ENCODE measurements around the gene ARHGAP10.

Gene ARHGAP10

GRCh38 chr4:148052448-148052847 is 320.6 kb downstream of the ARHGAP10 start:
- peaks cover 5 to 13% (median 8%) of the 10 kb centered on the region in 3 donors for H3K36me3 ChIP-seq
- no peaks in the 10 kb centered on the region for H3K9me3 ChIP-seq
- H3K27me3 ChIP-seq, result no peaks in the 10 kb centered on the region
- no peak overlapping the region for H3K4me3 ChIP-seq
- TF ChIP-seq CTCF (IDR thresholded peaks at IDR 0.05), result no peak
- H3K27ac ChIP-seq, result no peak overlapping the region
- intact Hi-C loops (cut with DNase I; ENCODE audit: low total_unique reads), result no loop called here
- no peak for DNase-seq
- peaks cover 0 to 36% (median 6%) of the 10 kb centered on the region in 4 donors for H3K4me1 ChIP-seq

- intact Hi-C loops (cut with DNase I; ENCODE audit: low total_unique reads), result no loop called here
- Histone ChIP-seq H3K36me3 (peaks cover 0 to 6% (median 0%) of the 10 kb centered on the region in 3 donors), H3K27me3 (no peaks in the 10 kb centered on the region), H3K27ac (no peak overlapping the region), H3K9me3 (no peaks in the 10 kb centered on the region), H3K4me1 (peaks cover 0 to 36% (median 6%) of the 10 kb centered on the region in 4 donors), H3K4me3 (no peak overlapping the region)
- DNase-seq, result no peak
- no peak for TF ChIP-seq CTCF (IDR thresholded peaks at IDR 0.05)
These were observed 321.6 kb downstream of the ARHGAP10 start for GRCh38 chr4:148053298-148054003.

- DNase-seq, result no peak
- Histone ChIP-seq H3K27me3 (no peaks in the 10 kb centered on the region), H3K4me3 (no peak overlapping the region), H3K4me1 (peaks cover 0 to 36% (median 6%) of the 10 kb centered on the region in 4 donors), H3K36me3 (peaks cover 0 to under 1% (median 0%) of the 10 kb centered on the region in 3 donors), H3K27ac (no peak overlapping the region), H3K9me3 (no peaks in the 10 kb centered on the region)
- intact Hi-C loops (cut with DNase I; ENCODE audit: low total_unique reads), result no loop called here
- TF ChIP-seq CTCF (IDR thresholded peaks at IDR 0.05), result no peak
These were observed 322.4 kb downstream of the ARHGAP10 start for GRCh38 chr4:148054275-148054674.

GRCh38 chr4:148055844-148056243 is 324.0 kb downstream of the ARHGAP10 start:
- TF ChIP-seq CTCF (IDR thresholded peaks at IDR 0.05), result no peak
- Histone ChIP-seq H3K4me1 (peaks cover 0 to 36% (median 8%) of the 10 kb centered on the region in 4 donors), H3K36me3 (no peaks in the 10 kb centered on the region), H3K27ac (no peak overlapping the region), H3K27me3 (no peaks in the 10 kb centered on the region), H3K4me3 (no peak overlapping the region), H3K9me3 (no peaks in the 10 kb centered on the region)
- DNase-seq, result no peak
- intact Hi-C loops (cut with DNase I; ENCODE audit: low total_unique reads), result no loop called here

GRCh38 chr4:148056879-148057278 is 325.0 kb downstream of the ARHGAP10 start:
- peak; percentile 58 to 77 for DNase-seq
- intact Hi-C loops (cut with DNase I; ENCODE audit: low total_unique reads), result no loop called here
- peaks cover 0 to 44% (median 11%) of the 10 kb centered on the region in 4 donors for H3K4me1 ChIP-seq

More at GRCh38 chr4:148056879-148057278, 325.0 kb downstream of the ARHGAP10 start:
- TF ChIP-seq CTCF (IDR thresholded peaks at IDR 0.05), result no peak
- Histone ChIP-seq H3K4me3 (no peak overlapping the region), H3K36me3 (peaks cover 0 to under 1% (median 0%) of the 10 kb centered on the region in 3 donors), H3K9me3 (no peaks in the 10 kb centered on the region), H3K27me3 (no peaks in the 10 kb centered on the region), H3K27ac (no peak overlapping the region)

Data from tibial artery (tissue), 4 donors.